NCI-H345 (cell line): ENCODE measurements around the gene CMYA5.
"Not testable (repeated sequence)": the region's sequence is repeated elsewhere in the genome, so short reads cannot be mapped to it uniquely, and the experiment has no call there.

Experiments used
- DNase-seq: peaks from one replicate; lab custom pipeline; 2025; lab: John Stamatoyannopoulos, UW

Gene CMYA5

GRCh38 chr5:79689541-79690466 lies at the start of gene CMYA5:
Gene CMYA5, plus strand, starts transcription at chr5:79689836. Its CDS starts 72 bp downstream, at chr5:79689908.
- DNase-seq, result no peak

GRCh38 chr5:79640571-79641055 lies 49.0 kb upstream of the CMYA5 start:
- no peak for DNase-seq

- DNase-seq, result no peak
Measured at GRCh38 chr5:79641414-79641813, 48.2 kb upstream of the CMYA5 start.

- DNase-seq, result no peak
Measured at GRCh38 chr5:79642210-79642609, 47.4 kb upstream of the CMYA5 start.

GRCh38 chr5:79653843-79654242 lies 35.8 kb upstream of the CMYA5 start:
- no peak for DNase-seq

- no peak for DNase-seq
Measured at GRCh38 chr5:79663212-79663611, 26.4 kb upstream of the CMYA5 start.

- no peak for DNase-seq
Measured at GRCh38 chr5:79666758-79667157, 22.9 kb upstream of the CMYA5 start.

- no peak for DNase-seq
Measured at GRCh38 chr5:79672392-79672791, 17.2 kb upstream of the CMYA5 start.

- DNase-seq, result not testable (repeated sequence)
Measured at GRCh38 chr5:79676354-79676753, 13.3 kb upstream of the CMYA5 start.

GRCh38 chr5:79682102-79682501 lies 7.5 kb upstream of the CMYA5 start:
- DNase-seq, result not testable (repeated sequence)

- DNase-seq, result no peak
Measured at GRCh38 chr5:79684782-79685181, 4.9 kb upstream of the CMYA5 start.

GRCh38 chr5:79685627-79686026 lies 4.0 kb upstream of the CMYA5 start:
- no peak for DNase-seq

GRCh38 chr5:79686799-79687198 lies 2.8 kb upstream of the CMYA5 start:
- no peak for DNase-seq

GRCh38 chr5:79687889-79688288 lies 1.7 kb upstream of the CMYA5 start:
- no peak for DNase-seq

GRCh38 chr5:79691007-79691406 lies 1.4 kb downstream of the CMYA5 start:
- no peak for DNase-seq

GRCh38 chr5:79692596-79692995 lies 3.0 kb downstream of the CMYA5 start:
- no peak for DNase-seq

- no peak for DNase-seq
Measured at GRCh38 chr5:79694183-79694582, 4.5 kb downstream of the CMYA5 start.

- no peak for DNase-seq
Measured at GRCh38 chr5:79694652-79695051, 5.0 kb downstream of the CMYA5 start.

GRCh38 chr5:79695526-79695925 lies 5.9 kb downstream of the CMYA5 start:
- DNase-seq, result no peak

- no peak for DNase-seq
Measured at GRCh38 chr5:79697222-79698170, 7.9 kb downstream of the CMYA5 start.

GRCh38 chr5:79699763-79700400 lies 10.2 kb downstream of the CMYA5 start:
- DNase-seq, result no peak
